ENCODE measurements around the gene PPP2R5E.

DNA sequence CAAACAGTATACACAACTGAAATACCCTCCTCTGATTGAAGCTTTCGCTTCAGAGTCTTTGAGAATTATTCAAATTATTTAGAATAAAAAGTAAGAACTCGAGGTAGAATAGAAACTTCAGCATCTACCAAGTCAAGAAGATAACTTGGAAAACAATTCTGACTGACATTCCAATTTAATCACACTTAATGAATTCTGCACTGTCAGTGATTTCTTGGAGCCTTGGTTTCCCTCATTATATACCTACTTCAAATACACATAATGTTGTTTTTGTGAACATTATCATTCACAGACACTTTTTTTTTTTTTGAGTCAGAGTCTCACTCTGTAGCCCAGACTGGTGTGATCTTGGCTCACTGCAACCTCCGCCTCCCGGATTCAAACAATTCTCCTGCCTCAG lies 27.9 kb downstream of the PPP2R5E start:
- TF ChIP-seq POLR2A (IDR thresholded peaks at IDR 0.05; ENCODE audit: low read length) (no peak), GATA1 (IDR thresholded peaks at IDR 0.05; ENCODE audit: low read depth, low read length) (no peak)
